Endothelial cell of umbilical vein (primary cell): ENCODE measurements around the gene COA3. TPM values are rescaled to one million over a fixed set of nuclear protein-coding genes. Genes with fewer than 3 reads are reported as not detected.

Experiments
- BruUV-seq: library from RNA; stranded (reverse); fragments of 400-500 nt; replicated peaks from 2 replicates; lab custom pipeline; 2021; lab: Mats Ljungman, UMichigan
- CTCF ChIA-PET: fragments of 300-600, 350-600 bp; sonication (Branson Sonifier 250); formaldehyde crosslinking; loops from one replicate; lab custom pipeline; 2021; ENCODE audit warnings: antibody characterized with exemption, inconsistent platforms; lab: Charles Lee
- POLR2A ChIA-PET: fragments of 300-600, 350-600 bp; sonication (Branson Sonifier 250); formaldehyde crosslinking; loops from one replicate; lab custom pipeline; 2021; ENCODE audit warnings: antibody characterized with exemption, inconsistent platforms; lab: Charles Lee
- DNase-seq: peaks from one replicate; pipeline ENCODE4 v3.0.0-alpha.2; 2011; ENCODE audit warnings: low read depth, low spot score
- FAIRE-seq: peaks from 2 replicates; lab custom pipeline; 2011; peaks lifted over from hg19 to GRCh38; lab: Jason Lieb, UNC
- H2AFZ ChIP-seq: 2 replicates; pipeline ENCODE4 v1.6.0; 2012; ENCODE audit warnings: low read depth, low read length, control low read depth, inconsistent platforms
- H3K27ac ChIP-seq: 2 replicates; pipeline ENCODE4 v1.5.1; 2011; ENCODE audit warnings: low read depth, mild to moderate bottlenecking, control low read depth, low read length, moderate library complexity; ENCODE audit not compliant: insufficient read depth
- H3K27me3 ChIP-seq, 2 experiments: 2 replicates each; pipeline versions ENCODE4 v1.6.0 to v1.6.1; 2011; ENCODE audit warnings: low read length in 2 of 2, mixed read lengths in 1 of 2; ENCODE audit not compliant: control insufficient read depth in 2 of 2, insufficient read depth in 2 of 2
- H3K36me3 ChIP-seq, 2 experiments: 2 replicates in 1 of 2; 3 replicates in 1 of 2; pipeline ENCODE4 v1.5.1; 2011; ENCODE audit warnings: low read length in 2 of 2, mild to moderate bottlenecking in 1 of 2, moderate library complexity in 1 of 2; ENCODE audit not compliant: control insufficient read depth in 2 of 2, insufficient read depth in 2 of 2; ENCODE audit errors: extremely low read depth in 1 of 2
- H3K4me1 ChIP-seq: 3 replicates; pipeline ENCODE4 v1.5.1; 2011; ENCODE audit warnings: mild to moderate bottlenecking, low read length; ENCODE audit not compliant: control insufficient read depth, insufficient read depth; ENCODE audit errors: extremely low read depth
- H3K4me2 ChIP-seq: 2 replicates; pipeline ENCODE4 v1.6.1; 2011; ENCODE audit warnings: low read length, control low read depth, mixed read lengths; ENCODE audit not compliant: insufficient read depth
- H3K4me3 ChIP-seq, 3 experiments: fragments of 200-600 bp in 1 of 3; sonication (generic), shearing (Covaris generic) in 1 of 3; replicated peaks in 1 of 3; 2 replicates each; pipeline ENCODE4 v1.5.1; 2011 to 2016; ENCODE audit warnings: control low read depth in 3 of 3, low read length in 3 of 3, mild to moderate bottlenecking in 2 of 3, inconsistent platforms in 1 of 3, low read depth in 1 of 3, moderate library complexity in 1 of 3; ENCODE audit not compliant: insufficient read depth in 1 of 3
- H3K79me2 ChIP-seq: 2 replicates; pipeline ENCODE4 v1.6.0; 2012; ENCODE audit warnings: low read length, inconsistent platforms; ENCODE audit not compliant: control insufficient read depth, insufficient read depth
- H3K9ac ChIP-seq: replicated peaks from 2 replicates; pipeline ENCODE3; 2011; ENCODE audit warnings: low read length, control low read depth; ENCODE audit not compliant: insufficient read depth; ENCODE audit errors: extremely low read depth
- H3K9me1 ChIP-seq: replicated peaks from 3 replicates; pipeline ENCODE4 v1.6.0; 2011; ENCODE audit warnings: mild to moderate bottlenecking, low read length; ENCODE audit not compliant: control insufficient read depth, insufficient read depth; ENCODE audit errors: extremely low read depth
- H3K9me3 ChIP-seq: replicated peaks from 2 replicates; pipeline ENCODE4 v1.5.1; 2012; ENCODE audit warnings: low read length, inconsistent platforms; ENCODE audit not compliant: control insufficient read depth, insufficient read depth
- H4K20me1 ChIP-seq: replicated peaks from 2 replicates; pipeline ENCODE3; 2011; ENCODE audit warnings: mild to moderate bottlenecking, low read length; ENCODE audit not compliant: control insufficient read depth, insufficient read depth; ENCODE audit errors: extremely low read depth
- EZH2 ChIP-seq: IDR thresholded peaks from 2 replicates; pipeline ENCODE4 v1.6.1; 2012; ENCODE audit warnings: borderline replicate concordance, low read depth, mild to moderate bottlenecking, moderate library complexity, low read length, inconsistent platforms; ENCODE audit not compliant: severe bottlenecking
- FOS ChIP-seq: IDR thresholded peaks from 2 replicates; pipeline ENCODE4 v1.6.1; 2011; ENCODE audit warnings: mild to moderate bottlenecking, low read length, moderate library complexity, borderline replicate concordance; ENCODE audit not compliant: insufficient read depth
- GATA2 ChIP-seq: IDR thresholded peaks from 2 replicates; pipeline ENCODE4 v1.7.0; 2011; ENCODE audit warnings: low read depth, mild to moderate bottlenecking, moderate library complexity, mixed read lengths, low read length; ENCODE audit not compliant: insufficient read length, insufficient read depth
- JUN ChIP-seq: IDR thresholded peaks from 2 replicates; pipeline ENCODE4 v1.6.1; 2011; ENCODE audit warnings: borderline replicate concordance, low read depth; ENCODE audit not compliant: insufficient read length, insufficient read depth
- MYC ChIP-seq: IDR thresholded peaks from one replicate; pipeline ENCODE4 v1.6.1; 2011; ENCODE audit warnings: mild to moderate bottlenecking, low read depth, low read length
- POLR2A ChIP-seq: IDR thresholded peaks from 2 replicates; pipeline ENCODE4 v1.6.1; 2012; ENCODE audit warnings: low read depth, mild to moderate bottlenecking, control low read depth, low read length
- POLR2AphosphoS5 ChIP-seq: IDR thresholded peaks from 2 replicates; pipeline ENCODE4 v1.6.1; 2012; ENCODE audit warnings: low read depth, mild to moderate bottlenecking, control low read depth, low read length, moderate library complexity; ENCODE audit not compliant: insufficient read depth
- dilution Hi-C: fragments of 300-500 bp; cut with MboI; formaldehyde crosslinking; loops from one replicate; pipeline ENCODE4 v1.15.0; 2019; ENCODE audit warnings: low sequenced_read_pairs; ENCODE audit not compliant: extremely low pct_ligation_motif_present
- intact Hi-C: fragments of 100-400 bp; cut with micrococcal nuclease; formaldehyde crosslinking; loops from one replicate; pipeline ENCODE4 v1.10.0; 2022
- polyA plus RNA-seq, 4 experiments: library from polyadenylated mRNA; depleted of rRNA in 3 of 4; stranded (reverse) in 3 of 4; unstranded in 1 of 4; fragments of >200 nt; gene quantifications; 2 replicates each; pipeline versions ENCODE4 v1.2.1 to v1.2.3, GENCODE V29; 2011 to 2012; ENCODE audit warnings: missing spikeins in 1 of 4
- total RNA-seq: library from RNA; stranded (reverse); gene quantifications from 2 replicates; pipeline ENCODE4 v1.2.3, GENCODE V29; 2021
- TF ChIP-seq, protein P1 (sequence below): IDR thresholded peaks from 2 replicates; pipeline ENCODE4 v1.6.1; 2011; ENCODE audit not compliant: insufficient read depth, insufficient read length
- TF ChIP-seq, protein P2 (sequence below), 2 donors: IDR thresholded peaks; 1 replicate in 1 of 2; 2 replicates in 1 of 2; pipeline ENCODE4 v1.5.1; 2011; ENCODE audit warnings: low read length in 2 of 2, mild to moderate bottlenecking in 2 of 2, moderate library complexity in 2 of 2, control low read depth in 1 of 2, inconsistent platforms in 1 of 2, low read depth in 1 of 2; ENCODE audit not compliant: insufficient read depth in 1 of 2; ENCODE audit errors: extremely low read depth in 1 of 2

COA3 gene
- total and polyA plus RNA-seq, 2 donors (not counting 3 experiments of a cell fraction or from before 2014, with no cell fraction given) = 56.6 to 126 TPM

DNA sequence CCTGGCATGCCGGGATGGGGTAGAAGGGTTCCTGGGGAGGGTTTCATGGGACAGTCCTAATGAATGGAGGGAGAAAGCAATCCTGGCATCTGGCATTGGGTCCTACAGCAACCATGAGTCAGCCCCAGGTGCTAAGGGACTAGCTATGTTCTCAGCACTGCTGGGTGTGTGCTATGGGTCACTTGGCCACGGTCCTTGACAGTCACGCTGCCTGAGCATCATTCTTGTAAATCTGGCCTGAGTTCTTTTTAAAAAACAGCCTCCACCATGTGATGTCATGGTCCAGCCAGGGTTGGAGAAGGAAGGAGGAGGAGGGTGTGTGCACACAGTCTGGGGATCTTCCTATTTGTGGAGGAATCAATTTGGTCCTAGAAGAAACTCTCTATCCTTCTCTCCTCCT, 43.7 kb downstream of the COA3 start:
- Histone ChIP-seq H3K9me1 (no peaks in the 10 kb centered on the region), H3K9ac (no peak overlapping the region), H4K20me1 (no peaks in the 10 kb centered on the region), H3K27ac (no peak overlapping the region), H3K4me3 (no peak overlapping the region), H3K27me3 (no peaks in the 10 kb centered on the region), H2AFZ (no peak overlapping the region), H3K4me1 (peaks cover 6% of the 10 kb centered on the region), H3K4me2 (no peak overlapping the region), H3K79me2 (no peaks in the 10 kb centered on the region), H3K9me3 (no peaks in the 10 kb centered on the region), H3K36me3 (no peaks in the 10 kb centered on the region)
- FAIRE-seq (no peak), DNase-seq (no peak)
- TF ChIP-seq EZH2 (no peak), POLR2A (no peak), FOS (no peak), MYC (no peak), POLR2AphosphoS5 (no peak), JUN (no peak), GATA2 (no peak)
- TF ChIP-seq, protein P1, sequence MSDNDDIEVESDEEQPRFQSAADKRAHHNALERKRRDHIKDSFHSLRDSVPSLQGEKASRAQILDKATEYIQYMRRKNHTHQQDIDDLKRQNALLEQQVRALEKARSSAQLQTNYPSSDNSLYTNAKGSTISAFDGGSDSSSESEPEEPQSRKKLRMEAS = no peak
- TF ChIP-seq, protein P2, sequence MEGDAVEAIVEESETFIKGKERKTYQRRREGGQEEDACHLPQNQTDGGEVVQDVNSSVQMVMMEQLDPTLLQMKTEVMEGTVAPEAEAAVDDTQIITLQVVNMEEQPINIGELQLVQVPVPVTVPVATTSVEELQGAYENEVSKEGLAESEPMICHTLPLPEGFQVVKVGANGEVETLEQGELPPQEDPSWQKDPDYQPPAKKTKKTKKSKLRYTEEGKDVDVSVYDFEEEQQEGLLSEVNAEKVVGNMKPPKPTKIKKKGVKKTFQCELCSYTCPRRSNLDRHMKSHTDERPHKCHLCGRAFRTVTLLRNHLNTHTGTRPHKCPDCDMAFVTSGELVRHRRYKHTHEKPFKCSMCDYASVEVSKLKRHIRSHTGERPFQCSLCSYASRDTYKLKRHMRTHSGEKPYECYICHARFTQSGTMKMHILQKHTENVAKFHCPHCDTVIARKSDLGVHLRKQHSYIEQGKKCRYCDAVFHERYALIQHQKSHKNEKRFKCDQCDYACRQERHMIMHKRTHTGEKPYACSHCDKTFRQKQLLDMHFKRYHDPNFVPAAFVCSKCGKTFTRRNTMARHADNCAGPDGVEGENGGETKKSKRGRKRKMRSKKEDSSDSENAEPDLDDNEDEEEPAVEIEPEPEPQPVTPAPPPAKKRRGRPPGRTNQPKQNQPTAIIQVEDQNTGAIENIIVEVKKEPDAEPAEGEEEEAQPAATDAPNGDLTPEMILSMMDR (IDR thresholded peaks at IDR 0.05; ENCODE audit: extremely low read depth in 1 of 2, insufficient read depth in 1 of 2, low read depth in 1 of 2, low read length in 2 of 2) = no peak
- CTCF ChIA-PET = interaction anchor here (3.0 kb wide), 1 partner anchor 9 kb away, joined by 21 read pairs; no protein-coding TSS in a partner anchor
- dilution Hi-C loops = no loop called here
- no TSS peak for BruUV-seq
- intact Hi-C loops = no loop called here
- POLR2A ChIA-PET = interaction anchor here (0.7 kb wide), 1 partner anchor 8 kb away, joined by 3 read pairs; no protein-coding TSS in a partner anchor
